ENCODE results near the gene THEMIS2.
A peak's percentile ranks its signal among the peaks of the same experiment; 100 is the strongest.
"Not testable (repeated sequence)": the region's sequence is repeated elsewhere in the genome, so short reads cannot be mapped to it uniquely, and the experiment has no call there.

THEMIS2 gene

GRCh38 chr1:27872059-27872801 is at the start of gene THEMIS2:
Gene THEMIS2 (plus strand): TSS chr1:27872544. CDS start chr1:27872572, 28 bp downstream.
- Mint-ChIP-seq H3K4me3 (peak within 1 kb of the TSS; percentile 98), H3K36me3 (peaks cover 6% of the 10 kb centered on the region), H3K27ac (peak within 1 kb of the TSS; percentile 100), H3K4me1 (peaks cover 38% of the 10 kb centered on the region), H3K9me3 (no peaks in the 10 kb centered on the region), H3K27me3 (no peaks in the 10 kb centered on the region)
- DNase-seq (ENCODE audit: low spot score in 2 of 2) (peak; percentile 64 to 65), ATAC-seq (ENCODE audit: low read depth) (peak; percentile 57)

GRCh38 chr1:27823784-27824183 is 48.6 kb upstream of the THEMIS2 start:
- no peaks in the 10 kb centered on the region for H3K4me1 Mint-ChIP-seq
- no peak overlapping the region for H3K27ac Mint-ChIP-seq
- ATAC-seq (ENCODE audit: low read depth) (no peak), DNase-seq (ENCODE audit: low spot score in 2 of 2) (no peak)
- no peaks in the 10 kb centered on the region for H3K27me3 Mint-ChIP-seq
- H3K4me3 Mint-ChIP-seq = no peak overlapping the region
- H3K9me3 Mint-ChIP-seq = no peaks in the 10 kb centered on the region
- peaks cover 18% of the 10 kb centered on the region for H3K36me3 Mint-ChIP-seq

- H3K4me1 Mint-ChIP-seq = no peaks in the 10 kb centered on the region
- no peaks in the 10 kb centered on the region for H3K27me3 Mint-ChIP-seq
- no peak for ATAC-seq (ENCODE audit: low read depth)
- H3K36me3 Mint-ChIP-seq = peaks cover 15% of the 10 kb centered on the region
- no peaks in the 10 kb centered on the region for H3K9me3 Mint-ChIP-seq
- H3K27ac Mint-ChIP-seq = no peak overlapping the region
- no peak overlapping the region for H3K4me3 Mint-ChIP-seq
- DNase-seq (ENCODE audit: low spot score in 2 of 2) = no peak
Observed at GRCh38 chr1:27824411-27824810, 47.9 kb upstream of the THEMIS2 start.

- not testable (repeated sequence) for H3K36me3 Mint-ChIP-seq; H3K27ac Mint-ChIP-seq; ATAC-seq (ENCODE audit: low read depth); DNase-seq (ENCODE audit: low spot score in 2 of 2); H3K9me3 Mint-ChIP-seq; H3K27me3 Mint-ChIP-seq; H3K4me1 Mint-ChIP-seq
- H3K4me3 Mint-ChIP-seq = peak overlapping the region; percentile 94
Observed at GRCh38 chr1:27829339-27829960, 42.9 kb upstream of the THEMIS2 start.

- Mint-ChIP-seq H3K4me1 (peaks cover 13% of the 10 kb centered on the region), H3K36me3 (peaks cover 3% of the 10 kb centered on the region), H3K27ac (peak within 1 kb of the TSS; percentile 92), H3K27me3 (no peaks in the 10 kb centered on the region), H3K4me3 (peak within 1 kb of the TSS; percentile 94), H3K9me3 (no peaks in the 10 kb centered on the region)
- DNase-seq (ENCODE audit: low spot score in 2 of 2) (peak; percentile 70 to 74), ATAC-seq (ENCODE audit: low read depth) (peak; percentile 98)
Observed at GRCh38 chr1:27830621-27831440, 41.5 kb upstream of the THEMIS2 start, which contains the start of gene PPP1R8. Gene PPP1R8 (plus strand): TSS chr1:27830782. CDS start chr1:27830836, 54 bp downstream.

GRCh38 chr1:27831568-27832410 is 40.6 kb upstream of the THEMIS2 start:
- ATAC-seq (ENCODE audit: low read depth) (no peak), DNase-seq (ENCODE audit: low spot score in 2 of 2) (no peak)
- H3K4me3 Mint-ChIP-seq = peak overlapping the region; percentile 94
- H3K27ac Mint-ChIP-seq = peak overlapping the region; percentile 92
- peaks cover 3% of the 10 kb centered on the region for H3K36me3 Mint-ChIP-seq
- peaks cover 13% of the 10 kb centered on the region for H3K4me1 Mint-ChIP-seq
- no peaks in the 10 kb centered on the region for H3K27me3 Mint-ChIP-seq
- H3K9me3 Mint-ChIP-seq = no peaks in the 10 kb centered on the region

- H3K36me3 Mint-ChIP-seq = peaks cover 3% of the 10 kb centered on the region
- H3K9me3 Mint-ChIP-seq = no peaks in the 10 kb centered on the region
- peaks cover 13% of the 10 kb centered on the region for H3K4me1 Mint-ChIP-seq
- no peak overlapping the region for H3K27ac Mint-ChIP-seq
- no peak overlapping the region for H3K4me3 Mint-ChIP-seq
- no peaks in the 10 kb centered on the region for H3K27me3 Mint-ChIP-seq
- ATAC-seq (ENCODE audit: low read depth) (no peak), DNase-seq (ENCODE audit: low spot score in 2 of 2) (no peak)
Observed at GRCh38 chr1:27832762-27833161, 39.6 kb upstream of the THEMIS2 start.

- no peaks in the 10 kb centered on the region for H3K9me3 Mint-ChIP-seq
- no peaks in the 10 kb centered on the region for H3K27me3 Mint-ChIP-seq
- H3K36me3 Mint-ChIP-seq = peaks cover 3% of the 10 kb centered on the region
- DNase-seq (ENCODE audit: low spot score in 2 of 2) (no peak), ATAC-seq (ENCODE audit: low read depth) (no peak)
- H3K27ac Mint-ChIP-seq = no peak overlapping the region
- peaks cover 13% of the 10 kb centered on the region for H3K4me1 Mint-ChIP-seq
- no peak overlapping the region for H3K4me3 Mint-ChIP-seq
Observed at GRCh38 chr1:27833470-27833869, 38.9 kb upstream of the THEMIS2 start.

GRCh38 chr1:27835046-27835445 is 37.3 kb upstream of the THEMIS2 start:
- DNase-seq (ENCODE audit: low spot score in 2 of 2) (no peak), ATAC-seq (ENCODE audit: low read depth) (no peak)
- H3K27ac Mint-ChIP-seq = no peak overlapping the region
- peaks cover 5% of the 10 kb centered on the region for H3K36me3 Mint-ChIP-seq
- H3K9me3 Mint-ChIP-seq = no peaks in the 10 kb centered on the region
- peaks cover 13% of the 10 kb centered on the region for H3K4me1 Mint-ChIP-seq
- no peaks in the 10 kb centered on the region for H3K27me3 Mint-ChIP-seq
- H3K4me3 Mint-ChIP-seq = no peak overlapping the region

- ATAC-seq (ENCODE audit: low read depth) (no peak), DNase-seq (ENCODE audit: low spot score in 2 of 2) (no peak)
- Mint-ChIP-seq H3K4me1 (peaks cover 13% of the 10 kb centered on the region), H3K36me3 (peaks cover 5% of the 10 kb centered on the region), H3K27ac (no peak overlapping the region), H3K9me3 (no peaks in the 10 kb centered on the region), H3K27me3 (no peaks in the 10 kb centered on the region), H3K4me3 (no peak overlapping the region)
Observed at GRCh38 chr1:27835501-27835900, 36.8 kb upstream of the THEMIS2 start.

GRCh38 chr1:27849951-27850350 is 22.4 kb upstream of the THEMIS2 start:
- no peaks in the 10 kb centered on the region for H3K27me3 Mint-ChIP-seq
- DNase-seq (ENCODE audit: low spot score in 2 of 2) (no peak), ATAC-seq (ENCODE audit: low read depth) (no peak)
- H3K4me1 Mint-ChIP-seq = no peaks in the 10 kb centered on the region
- no peaks in the 10 kb centered on the region for H3K9me3 Mint-ChIP-seq
- no peak overlapping the region for H3K27ac Mint-ChIP-seq
- peaks cover 23% of the 10 kb centered on the region for H3K36me3 Mint-ChIP-seq
- H3K4me3 Mint-ChIP-seq = no peak overlapping the region

- H3K9me3 Mint-ChIP-seq = no peaks in the 10 kb centered on the region
- ATAC-seq (ENCODE audit: low read depth) = no peak
- no peak overlapping the region for H3K4me3 Mint-ChIP-seq
- no peaks in the 10 kb centered on the region for H3K27me3 Mint-ChIP-seq
- peaks cover 7% of the 10 kb centered on the region for H3K4me1 Mint-ChIP-seq
- no peak overlapping the region for H3K27ac Mint-ChIP-seq
- no peak for DNase-seq (ENCODE audit: low spot score in 2 of 2)
- H3K36me3 Mint-ChIP-seq = peaks cover 8% of the 10 kb centered on the region
Observed at GRCh38 chr1:27855085-27855484, 17.3 kb upstream of the THEMIS2 start.

GRCh38 chr1:27856561-27857343 is 15.6 kb upstream of the THEMIS2 start:
- Mint-ChIP-seq H3K9me3 (no peaks in the 10 kb centered on the region), H3K36me3 (no peaks in the 10 kb centered on the region), H3K27ac (no peak overlapping the region), H3K4me1 (peaks cover 13% of the 10 kb centered on the region), H3K27me3 (no peaks in the 10 kb centered on the region), H3K4me3 (no peak overlapping the region)
- ATAC-seq (ENCODE audit: low read depth) (no peak), DNase-seq (ENCODE audit: low spot score in 2 of 2) (no peak)

Data from memory B cell (primary cell).